ENCODE data around the gene NEU1.

GRCh38 chr6:31878222-31878621 lies 15.6 kb upstream of the NEU1 start:
- TF ChIP-seq EZH2 (IDR thresholded peaks at IDR 0.05; ENCODE audit: borderline replicate concordance) (no peak), EZH2phosphoT487 (IDR thresholded peaks at IDR 0.05; ENCODE audit: low read depth, severe bottlenecking, unreplicated experiment) (no peak), CTCF (IDR thresholded peaks at IDR 0.05; ENCODE audit: poor library complexity) (no peak)

Measured in hepatocyte (in vitro differentiated cells).